Measurements from ENCODE around the gene DNASE1.

Gene DNASE1

DNA sequence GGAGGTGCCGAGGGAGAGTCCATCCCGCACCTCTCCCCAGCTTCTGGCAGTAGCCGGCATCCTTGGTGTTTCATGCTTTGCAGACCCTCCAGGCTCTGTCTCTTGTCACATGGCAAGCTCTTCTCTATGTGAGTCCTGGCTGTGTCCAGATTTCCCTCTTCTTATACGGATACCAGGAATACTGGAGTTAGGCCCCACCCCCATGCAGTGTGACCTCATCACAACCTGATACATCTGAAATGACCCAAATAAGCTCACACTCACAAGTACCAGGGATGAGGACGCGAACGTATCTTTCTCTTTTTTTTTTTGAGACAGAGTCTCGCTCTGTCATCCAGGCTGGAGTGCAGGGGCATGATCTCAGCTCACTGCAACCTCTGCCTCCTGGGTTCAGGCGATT is 39.6 kb downstream of the DNASE1 start:
- no peak for DNase-seq (ENCODE audit: low spot score)
- TF ChIP-seq, protein P1, sequence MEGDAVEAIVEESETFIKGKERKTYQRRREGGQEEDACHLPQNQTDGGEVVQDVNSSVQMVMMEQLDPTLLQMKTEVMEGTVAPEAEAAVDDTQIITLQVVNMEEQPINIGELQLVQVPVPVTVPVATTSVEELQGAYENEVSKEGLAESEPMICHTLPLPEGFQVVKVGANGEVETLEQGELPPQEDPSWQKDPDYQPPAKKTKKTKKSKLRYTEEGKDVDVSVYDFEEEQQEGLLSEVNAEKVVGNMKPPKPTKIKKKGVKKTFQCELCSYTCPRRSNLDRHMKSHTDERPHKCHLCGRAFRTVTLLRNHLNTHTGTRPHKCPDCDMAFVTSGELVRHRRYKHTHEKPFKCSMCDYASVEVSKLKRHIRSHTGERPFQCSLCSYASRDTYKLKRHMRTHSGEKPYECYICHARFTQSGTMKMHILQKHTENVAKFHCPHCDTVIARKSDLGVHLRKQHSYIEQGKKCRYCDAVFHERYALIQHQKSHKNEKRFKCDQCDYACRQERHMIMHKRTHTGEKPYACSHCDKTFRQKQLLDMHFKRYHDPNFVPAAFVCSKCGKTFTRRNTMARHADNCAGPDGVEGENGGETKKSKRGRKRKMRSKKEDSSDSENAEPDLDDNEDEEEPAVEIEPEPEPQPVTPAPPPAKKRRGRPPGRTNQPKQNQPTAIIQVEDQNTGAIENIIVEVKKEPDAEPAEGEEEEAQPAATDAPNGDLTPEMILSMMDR (IDR thresholded peaks at IDR 0.05; ENCODE audit: borderline replicate concordance, control extremely low read depth, extremely low read depth, insufficient read depth, missing control alignments) = no peak
- in situ Hi-C loops (cut with MboI; ENCODE audit: low sequenced_read_pairs, unreplicated experiment) = loop anchor here (5.0 kb wide), 1 partner anchor 183 kb away; no protein-coding TSS in a partner anchor

DNA sequence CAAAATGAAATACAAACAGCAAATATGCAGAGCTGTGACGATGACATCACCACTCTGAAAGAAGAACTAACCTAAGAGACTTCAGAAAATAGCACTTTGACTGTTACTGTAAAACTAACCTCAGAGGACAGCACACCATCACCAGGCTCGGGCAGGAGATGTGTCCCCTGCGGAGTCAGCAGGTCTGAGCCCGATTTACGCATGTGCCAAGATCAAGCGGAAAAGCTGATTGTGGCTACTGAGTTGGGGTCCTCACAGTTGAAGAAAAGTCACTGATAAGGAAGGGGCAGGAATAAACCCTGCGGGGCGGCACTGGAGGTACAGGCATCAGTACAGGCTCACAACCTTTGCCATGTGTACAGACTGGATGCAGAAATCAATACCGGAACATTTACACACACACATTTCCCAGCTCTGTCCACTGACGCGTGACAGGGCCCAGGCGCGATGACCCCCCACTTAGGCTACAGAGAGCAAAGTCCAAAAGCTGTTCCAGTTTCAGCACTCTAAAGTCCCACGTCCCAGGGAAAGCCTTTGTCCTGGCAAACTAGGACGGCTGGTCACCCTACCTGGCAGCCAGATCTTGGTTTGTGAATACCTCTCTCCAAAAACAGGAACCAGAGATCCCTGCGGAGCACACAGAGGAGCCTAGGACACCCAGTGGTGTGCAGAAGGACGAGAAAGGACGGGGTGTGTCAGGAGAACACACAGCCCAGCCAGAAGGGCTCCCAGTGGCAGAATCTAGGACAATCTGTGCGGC is 41.3 kb downstream of the DNASE1 start:
- TF ChIP-seq, protein P1 (IDR thresholded peaks at IDR 0.05; ENCODE audit: borderline replicate concordance, control extremely low read depth, extremely low read depth, insufficient read depth, missing control alignments) = no peak
- in situ Hi-C loops (cut with MboI; ENCODE audit: low sequenced_read_pairs, unreplicated experiment) = no loop called here
- DNase-seq (ENCODE audit: low spot score) = peak; percentile 53

DNA sequence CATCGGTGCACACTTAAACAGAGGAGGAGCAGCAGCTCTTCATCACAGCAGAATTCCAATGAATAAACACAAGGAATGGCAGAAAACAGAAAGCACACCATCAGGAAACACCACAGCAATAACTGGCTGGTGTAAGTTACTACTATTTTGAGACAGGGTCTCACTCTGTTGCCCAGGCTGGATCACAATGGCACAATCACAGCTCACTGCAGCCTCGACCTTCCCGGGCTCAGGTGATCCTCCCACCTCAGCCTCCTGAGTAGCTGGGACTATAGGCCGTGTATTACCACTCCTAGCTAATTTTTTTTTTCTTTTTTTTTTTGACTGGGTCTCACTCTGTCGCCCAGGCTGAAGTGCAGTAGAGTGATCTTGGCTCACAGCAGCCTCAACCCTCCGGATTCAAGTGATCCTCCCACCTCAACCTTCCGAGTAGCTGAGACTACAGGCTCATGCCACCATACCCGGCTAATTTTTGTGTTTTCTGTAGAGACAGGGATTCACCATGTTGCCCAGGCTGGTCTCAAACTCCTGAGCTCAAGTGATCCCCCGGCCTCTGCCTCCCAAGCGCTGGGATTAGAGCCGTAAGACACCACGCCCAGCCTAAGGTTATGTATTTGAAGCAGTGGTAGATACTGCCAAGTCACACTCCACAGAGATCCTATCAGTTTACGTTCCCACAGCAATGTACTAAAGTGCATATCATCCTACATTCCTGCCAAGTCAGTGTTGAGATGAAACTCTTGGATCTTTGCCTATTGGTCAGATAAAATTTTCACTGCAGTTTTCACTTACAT is 42.1 kb downstream of the DNASE1 start:
- in situ Hi-C loops (cut with MboI; ENCODE audit: low sequenced_read_pairs, unreplicated experiment) = no loop called here
- TF ChIP-seq, protein P1 (IDR thresholded peaks at IDR 0.05; ENCODE audit: borderline replicate concordance, control extremely low read depth, extremely low read depth, insufficient read depth, missing control alignments) = no peak
- no peak for DNase-seq (ENCODE audit: low spot score)

DNA sequence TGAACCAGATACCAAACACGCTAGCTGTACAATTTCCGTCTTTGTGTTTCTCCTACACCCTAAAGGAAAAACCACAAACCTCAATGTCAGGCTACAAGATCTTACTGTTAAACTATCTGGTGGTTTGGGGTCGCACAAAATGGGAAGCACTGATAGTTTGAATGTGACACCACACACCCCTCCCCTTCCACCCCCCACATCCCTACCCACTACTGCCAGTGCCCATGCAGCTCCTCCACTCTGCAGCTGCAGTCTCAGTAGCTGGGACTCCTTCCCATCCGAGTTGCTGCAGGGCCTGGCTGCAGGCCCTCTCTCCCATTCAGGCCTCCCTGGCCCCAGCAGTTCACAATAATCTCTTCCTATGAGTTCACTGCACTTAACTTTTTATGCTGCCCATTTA is 44.5 kb downstream of the DNASE1 start:
- DNase-seq (ENCODE audit: low spot score) = no peak
- in situ Hi-C loops (cut with MboI; ENCODE audit: low sequenced_read_pairs, unreplicated experiment) = no loop called here
- TF ChIP-seq, protein P1 (IDR thresholded peaks at IDR 0.05; ENCODE audit: borderline replicate concordance, control extremely low read depth, extremely low read depth, insufficient read depth, missing control alignments) = no peak

DNA sequence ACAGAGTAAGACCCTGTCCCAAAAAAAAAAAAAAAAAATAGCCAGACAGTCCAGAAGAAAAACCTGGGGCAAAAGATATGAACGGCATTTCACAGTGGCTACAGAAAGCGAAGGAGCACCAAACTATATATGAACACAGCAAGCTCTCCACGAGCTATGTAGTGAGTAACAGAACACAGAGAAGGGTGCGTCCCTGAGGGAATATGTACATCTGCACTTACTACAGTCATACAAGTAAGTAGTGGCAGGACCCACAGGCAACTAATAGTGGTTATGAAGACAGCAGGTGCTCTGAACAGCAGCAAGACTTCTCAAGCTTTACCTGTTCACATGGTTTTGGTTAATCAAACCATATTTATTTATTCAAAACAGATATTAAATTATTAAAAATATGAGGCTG is 47.0 kb downstream of the DNASE1 start:
- no peak for DNase-seq (ENCODE audit: low spot score)
- in situ Hi-C loops (cut with MboI; ENCODE audit: low sequenced_read_pairs, unreplicated experiment) = no loop called here
- TF ChIP-seq, protein P1 (IDR thresholded peaks at IDR 0.05; ENCODE audit: borderline replicate concordance, control extremely low read depth, extremely low read depth, insufficient read depth, missing control alignments) = no peak

DNA sequence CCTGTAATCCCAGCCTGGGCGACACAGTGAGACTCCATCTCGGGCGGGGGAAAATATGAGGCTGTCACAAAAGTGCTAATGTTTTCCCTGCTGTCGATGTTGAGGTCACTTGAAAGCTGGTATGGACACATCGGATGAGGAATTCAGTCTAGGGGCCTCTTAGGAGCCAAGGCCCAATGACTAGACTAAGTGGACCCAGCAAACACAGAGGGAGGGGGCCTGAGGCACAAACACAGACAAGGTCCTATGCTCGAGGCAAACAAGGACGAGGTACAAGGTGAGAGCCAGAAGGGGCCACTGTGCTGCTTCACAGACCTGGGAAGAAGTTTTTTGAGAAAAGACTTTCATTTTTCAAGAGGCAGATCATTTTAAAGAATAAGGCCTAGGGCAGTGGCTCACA is 47.6 kb downstream of the DNASE1 start:
- in situ Hi-C loops (cut with MboI; ENCODE audit: low sequenced_read_pairs, unreplicated experiment) = no loop called here
- TF ChIP-seq, protein P1 (IDR thresholded peaks at IDR 0.05; ENCODE audit: borderline replicate concordance, control extremely low read depth, extremely low read depth, insufficient read depth, missing control alignments) = no peak
- DNase-seq (ENCODE audit: low spot score) = no peak
